AG08395 (cell line): ENCODE results near the gene ARL16.

ENCODE experiments used
- DNase-seq: peaks from one replicate; pipeline ENCODE4 v3.0.0; 2012; ENCODE audit warnings: mixed read lengths, low spot score

ARL16 gene

DNA sequence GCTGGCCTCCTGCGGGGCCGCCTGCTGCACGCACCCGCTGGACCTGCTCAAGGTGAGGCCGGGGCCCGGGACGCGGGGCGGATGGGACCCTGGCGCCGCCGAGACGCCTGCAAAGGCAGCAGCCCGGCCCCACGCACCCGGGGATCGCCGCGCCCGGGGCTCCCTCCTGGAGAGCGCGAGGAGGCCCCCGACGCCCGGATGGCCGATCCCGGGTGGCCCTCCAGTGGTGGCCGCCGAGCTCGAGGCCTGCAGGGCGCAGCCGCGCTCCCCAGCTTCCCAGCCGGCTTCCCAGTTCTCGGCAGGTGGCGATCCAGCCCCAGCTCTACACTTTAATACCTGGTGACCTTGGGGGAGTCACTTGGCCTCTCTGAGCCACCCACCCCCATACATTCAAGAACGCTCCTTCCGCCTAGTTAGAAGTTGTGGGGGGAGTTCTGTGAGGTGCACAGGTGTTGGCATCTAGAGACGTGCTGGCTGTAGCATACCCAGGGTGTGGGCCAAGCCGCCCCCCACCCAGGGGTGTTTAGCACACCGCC is 28.9 kb upstream of the ARL16 start:
- peak; percentile 67 for DNase-seq

DNA sequence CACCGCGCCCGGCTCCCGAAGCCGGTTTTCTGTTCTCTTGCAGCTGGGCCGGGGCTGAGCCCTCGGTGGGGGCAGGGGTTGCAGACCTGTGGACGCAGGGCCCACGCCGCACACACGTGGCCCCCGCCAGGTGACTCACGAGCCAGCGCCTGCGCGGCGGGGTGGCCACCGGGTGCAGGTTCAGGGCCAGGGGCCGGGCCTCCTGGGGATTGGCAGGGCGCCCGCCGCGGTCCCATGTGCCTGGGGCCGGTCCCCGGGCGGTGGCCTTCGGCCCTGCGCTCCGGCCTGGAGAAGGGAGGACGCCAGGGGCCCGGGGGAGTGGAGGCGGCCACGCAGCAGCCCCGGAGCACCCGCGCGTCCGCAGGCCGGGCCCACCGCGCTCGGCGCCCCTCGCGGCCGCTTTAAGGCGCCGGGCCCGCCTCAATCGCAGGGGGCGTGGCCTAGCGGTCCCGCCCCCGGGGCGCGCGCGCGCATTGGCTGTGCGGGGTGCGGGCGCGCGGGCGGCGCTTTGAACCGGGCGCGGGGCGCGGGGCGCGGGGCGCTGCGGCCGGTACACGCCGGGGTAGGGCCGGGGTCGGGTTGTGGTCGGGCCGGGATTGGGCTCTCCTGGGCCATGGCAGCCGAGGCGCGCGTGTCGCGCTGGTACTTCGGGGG is 28.3 kb upstream of the ARL16 start, which contains the start of gene SLC25A10:
SLC25A10 (plus strand) TSS at position 471 of the 654 bp plus-strand sequence; CDS start at position 614, 143 bp downstream.
- peak; percentile 91 for DNase-seq

DNA sequence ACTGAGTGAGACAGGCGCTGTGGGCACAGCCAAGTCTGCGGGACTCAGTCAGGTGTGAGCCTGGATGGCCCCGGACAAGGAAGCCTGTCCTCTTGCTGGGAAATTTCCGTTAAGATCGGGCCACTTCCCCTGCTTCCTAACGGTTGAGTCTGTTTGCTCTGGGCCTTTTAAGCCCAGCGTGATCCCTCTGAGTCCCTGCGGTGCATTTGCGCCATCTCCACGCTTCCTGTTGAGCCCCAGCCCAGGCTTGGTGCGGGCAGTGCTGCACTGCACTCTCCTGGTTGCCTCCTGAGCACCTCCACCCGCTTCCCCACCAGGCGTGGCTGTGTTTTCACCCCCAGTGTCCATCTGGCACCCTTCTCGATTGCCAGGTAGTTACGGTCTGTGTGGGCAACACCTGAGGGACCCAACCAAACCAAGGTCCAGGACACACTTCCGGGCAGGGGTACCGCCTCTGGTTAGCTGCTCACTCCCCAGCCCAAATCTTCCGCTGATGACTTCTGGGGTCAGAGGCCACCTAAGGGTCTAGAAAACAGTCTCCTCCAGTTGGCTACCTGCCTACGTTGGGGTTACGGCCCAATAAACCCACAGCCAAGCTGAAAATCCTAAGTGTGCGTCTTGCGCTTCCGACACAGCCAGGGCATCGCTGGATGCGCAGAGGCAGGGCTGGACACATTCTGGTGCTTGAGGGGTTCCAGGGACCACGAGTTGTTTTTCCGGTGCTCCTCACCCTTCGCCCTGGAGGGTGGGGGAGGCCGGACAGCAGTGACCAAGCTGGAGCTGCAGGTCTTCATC is 27.1 kb upstream of the ARL16 start:
- no peak for DNase-seq

DNA sequence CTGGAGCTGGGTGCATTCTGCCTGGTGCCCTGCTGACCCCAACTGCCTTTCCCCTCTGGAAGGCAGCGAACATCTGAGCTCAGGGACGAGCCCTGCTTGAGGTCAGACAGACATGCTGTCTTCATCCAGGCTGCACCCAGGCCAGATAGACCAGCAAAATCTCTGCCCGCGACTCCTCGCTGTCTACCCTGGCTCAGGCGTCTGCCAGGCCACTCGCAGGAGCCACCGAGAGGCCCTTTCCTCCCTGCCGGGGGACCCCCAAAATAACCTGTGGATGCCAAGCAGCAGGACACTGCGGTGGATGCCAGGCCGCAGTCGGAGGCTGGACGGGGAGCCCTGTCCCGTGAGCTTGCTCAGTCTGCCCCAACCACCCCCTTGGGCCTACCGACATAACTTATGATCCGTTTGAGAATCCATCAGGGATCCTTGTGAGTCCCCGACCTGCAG is 25.2 kb upstream of the ARL16 start:
- no peak for DNase-seq

DNA sequence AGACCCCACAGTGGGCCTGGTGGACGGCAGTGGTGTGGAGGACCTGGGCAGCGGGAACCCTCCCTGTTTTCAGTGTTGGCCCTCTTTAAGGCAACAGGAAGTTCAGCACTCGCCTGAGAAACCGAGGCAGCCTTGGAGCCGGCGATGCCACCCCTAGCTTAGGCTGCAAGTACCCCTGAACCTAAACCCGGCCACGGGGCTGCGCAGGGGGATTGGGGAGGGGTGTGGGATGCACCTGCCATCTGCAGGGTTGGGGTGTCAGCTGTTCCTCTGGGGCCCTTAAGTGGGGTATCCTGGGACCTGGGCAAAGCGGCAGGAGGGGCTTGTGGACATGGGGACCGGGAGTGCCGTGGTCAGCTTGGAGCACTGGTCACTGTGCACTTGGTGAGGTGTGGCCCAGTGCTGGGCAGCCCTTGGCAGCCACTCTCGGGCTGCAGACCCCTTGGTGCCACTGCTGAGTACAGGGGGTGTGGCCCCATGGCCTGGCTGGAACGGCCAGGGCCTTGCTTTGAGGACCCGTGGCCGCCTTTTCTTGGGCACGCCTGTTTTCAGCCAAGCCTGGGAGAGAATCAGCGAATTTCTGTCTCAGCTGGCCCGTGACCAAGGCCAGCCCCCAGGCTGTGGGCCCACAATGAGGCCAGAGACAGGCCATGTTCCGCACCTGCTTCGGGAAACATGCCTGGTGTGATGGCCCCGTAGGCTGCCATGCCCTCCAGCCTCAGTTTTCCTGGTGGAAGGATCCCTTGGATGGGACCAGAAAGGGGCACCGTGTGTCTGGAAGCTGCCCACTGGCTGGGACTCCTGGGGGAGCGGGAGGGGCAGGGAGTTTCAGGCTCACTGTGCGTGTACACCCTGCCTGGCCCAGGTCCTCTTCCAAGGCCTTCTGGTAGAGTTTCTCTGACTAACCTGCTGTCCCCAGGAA is 24.4 kb upstream of the ARL16 start:
- DNase-seq = no peak

DNA sequence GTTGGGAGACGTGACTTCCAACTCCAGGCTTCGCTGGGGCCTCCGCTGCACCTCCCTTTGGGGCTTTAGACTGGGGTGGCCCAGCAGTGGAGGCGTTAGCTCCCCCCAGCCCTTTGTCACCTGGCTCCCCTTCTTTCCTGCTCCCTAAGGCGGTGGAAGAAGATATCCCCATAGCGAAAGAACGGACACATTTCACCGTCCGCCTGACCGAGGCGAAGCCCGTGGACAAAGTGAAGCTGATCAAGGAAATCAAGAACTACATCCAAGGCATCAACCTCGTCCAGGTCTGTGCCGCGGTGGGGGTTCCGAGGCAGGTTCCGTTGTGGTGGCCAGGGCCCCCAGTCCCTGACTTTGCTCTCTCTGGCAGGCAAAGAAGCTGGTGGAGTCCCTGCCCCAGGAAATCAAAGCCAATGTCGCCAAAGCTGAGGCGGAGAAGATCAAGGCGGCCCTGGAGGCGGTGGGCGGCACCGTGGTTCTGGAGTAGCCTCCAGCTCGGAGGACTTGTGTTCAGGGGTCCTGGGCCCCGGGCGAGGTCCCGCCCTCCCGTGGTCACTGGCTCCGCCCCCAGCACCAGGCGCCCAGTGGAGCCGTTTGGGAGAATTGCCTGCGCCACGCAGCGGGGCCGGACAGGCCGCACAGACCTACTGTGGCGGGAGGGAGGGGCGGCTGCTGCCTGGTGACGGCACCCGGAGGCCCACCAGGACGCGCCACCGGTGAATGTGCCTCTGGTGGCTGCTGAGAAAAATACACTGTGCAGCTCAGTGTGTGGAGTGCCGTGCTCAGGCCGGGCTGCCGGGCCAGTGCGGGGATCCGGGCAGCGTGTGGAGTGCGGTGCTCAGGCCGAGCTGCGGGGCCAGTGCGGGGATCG is 23.4 kb upstream of the ARL16 start:
- no peak for DNase-seq

DNA sequence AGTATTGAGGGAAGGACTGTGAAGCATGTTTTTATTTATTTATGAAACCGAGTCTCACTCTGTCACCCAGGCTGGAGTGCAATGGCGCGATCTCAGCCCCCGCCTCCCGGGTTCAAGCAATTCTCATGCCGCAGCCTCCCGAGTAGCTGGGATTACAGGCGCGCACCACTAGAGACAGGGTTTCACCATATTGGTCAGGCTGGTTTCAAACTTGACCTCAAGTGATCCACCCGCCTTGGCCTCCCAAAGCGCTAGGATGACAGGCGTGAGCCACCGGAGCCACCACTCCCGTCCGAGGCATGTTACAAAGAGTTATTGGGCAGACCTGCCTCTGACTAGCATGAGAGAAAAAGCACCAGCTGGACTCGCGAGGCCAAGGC is 22.6 kb upstream of the ARL16 start:
- DNase-seq = no peak

DNA sequence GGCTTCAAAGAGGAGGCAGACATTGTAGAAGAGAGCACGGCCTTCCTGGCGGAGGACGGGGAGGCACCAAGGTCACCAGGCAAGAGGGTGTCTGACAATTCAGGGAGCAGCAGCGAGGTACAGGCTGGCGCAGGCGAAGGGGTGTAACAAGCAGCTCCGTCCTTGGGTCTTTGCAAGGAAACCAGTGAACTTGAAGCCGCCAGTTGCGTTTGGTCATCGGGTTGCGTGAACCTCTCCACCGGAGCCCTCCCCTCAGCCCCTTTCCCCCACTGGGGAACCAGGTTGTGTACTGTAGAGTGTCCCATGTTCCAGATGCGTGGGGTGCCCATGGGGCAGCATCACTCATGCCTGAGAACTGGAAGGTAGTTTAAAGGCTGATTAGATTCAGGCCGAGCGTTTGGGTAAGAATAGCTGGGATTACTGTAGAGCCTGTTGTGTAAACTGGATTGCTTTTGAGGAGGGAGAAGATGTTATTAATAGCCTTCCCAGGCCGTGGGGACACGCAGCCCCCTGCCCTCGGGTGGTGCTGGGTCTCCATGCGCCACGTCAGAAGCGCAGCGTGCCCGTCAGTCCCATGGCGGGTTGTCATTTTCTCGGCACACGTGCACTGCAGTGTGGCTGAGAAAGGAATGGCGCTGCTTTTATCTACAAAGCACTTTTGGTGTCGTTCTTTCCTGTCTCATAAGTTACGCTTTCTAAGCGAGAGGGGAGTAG is 22.1 kb upstream of the ARL16 start:
- no peak for DNase-seq

DNA sequence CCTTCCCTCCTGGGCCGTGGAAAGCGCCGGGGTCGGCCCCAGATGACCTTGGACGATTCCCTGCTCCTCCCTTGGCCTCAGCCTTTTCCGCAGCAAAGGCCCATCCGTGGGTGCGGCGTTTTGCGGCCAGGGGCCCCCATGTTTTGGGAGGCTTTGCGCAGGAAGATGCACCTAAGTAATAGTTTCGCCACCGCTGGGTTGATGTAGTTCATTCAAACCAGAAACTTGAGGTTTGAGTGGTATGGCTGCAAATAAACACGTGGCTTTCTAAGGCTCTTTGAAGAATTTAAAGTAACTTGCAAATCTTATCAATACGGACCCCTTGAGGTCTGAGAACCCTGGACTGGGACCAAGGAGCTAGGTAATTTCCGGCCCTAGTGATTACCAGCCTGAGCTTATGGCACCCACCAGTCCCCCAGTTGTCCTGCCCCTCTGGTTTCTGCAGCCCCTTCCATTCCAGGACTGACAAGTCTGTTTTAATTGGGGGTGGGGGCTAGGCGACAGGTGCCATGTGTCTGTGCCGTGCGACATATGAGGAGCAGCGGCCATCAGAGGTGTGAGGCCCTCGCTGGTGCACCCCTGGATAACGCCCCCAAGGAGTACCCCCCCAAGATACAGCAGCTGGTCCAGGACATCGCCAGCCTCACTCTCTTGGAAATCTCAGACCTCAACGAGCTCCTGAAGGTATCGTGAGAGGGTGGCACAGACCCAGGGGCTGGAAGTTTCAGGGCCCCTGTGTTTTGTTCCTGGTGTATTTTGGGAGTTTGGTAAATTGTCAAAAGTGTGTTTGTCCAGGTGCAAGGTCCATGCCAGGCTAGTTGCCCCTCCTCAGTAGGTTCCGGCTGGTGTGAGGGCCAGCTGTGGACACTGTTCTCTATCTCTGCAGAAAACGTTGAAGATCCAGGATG is 20.4 kb upstream of the ARL16 start:
- no peak for DNase-seq

DNA sequence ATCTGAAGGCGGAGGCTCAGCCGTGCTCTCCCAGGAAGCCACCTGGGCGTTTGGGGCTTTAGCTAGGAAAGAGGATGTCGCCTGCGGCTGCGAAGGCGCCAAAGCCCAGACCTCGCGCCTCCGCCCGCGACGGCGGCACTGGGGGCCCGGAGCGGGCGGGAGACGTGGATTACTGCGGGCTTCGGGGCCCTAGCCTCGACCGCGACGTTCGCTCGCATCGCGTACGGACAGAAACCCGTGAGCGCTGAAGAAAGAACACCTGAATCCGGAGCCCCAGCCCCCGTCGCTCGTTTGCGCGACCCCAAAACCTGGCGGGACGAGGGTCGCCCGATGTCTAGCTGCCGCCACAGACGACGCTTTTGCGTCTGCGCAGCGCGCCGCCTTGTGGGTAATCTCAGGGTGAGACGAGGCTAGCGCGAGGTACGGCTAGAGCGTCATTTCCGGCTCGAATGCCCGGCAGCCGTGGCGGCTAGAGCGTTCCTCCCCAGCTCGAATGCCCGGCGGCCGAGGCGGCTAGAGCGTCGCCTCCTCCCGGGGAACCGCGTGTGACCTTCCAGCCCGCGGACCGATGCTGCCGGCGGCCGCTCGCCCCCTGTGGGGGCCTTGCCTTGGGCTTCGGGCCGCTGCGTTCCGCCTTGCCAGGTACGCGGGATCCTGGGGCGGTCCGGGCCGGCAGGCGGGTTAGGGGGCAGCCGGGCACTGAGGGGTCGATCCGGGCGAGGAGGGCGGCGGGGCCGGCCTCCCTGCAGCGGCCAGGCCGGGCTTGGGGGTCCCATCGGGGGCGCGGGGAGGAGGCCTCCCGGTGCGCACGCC is 19.5 kb upstream of the ARL16 start, which contains the start of gene MRPL12:
MRPL12 (plus strand) TSS at position 434 of the 813 bp plus-strand sequence; CDS start at position 569, 135 bp downstream.
- DNase-seq = peak; percentile 97

DNA sequence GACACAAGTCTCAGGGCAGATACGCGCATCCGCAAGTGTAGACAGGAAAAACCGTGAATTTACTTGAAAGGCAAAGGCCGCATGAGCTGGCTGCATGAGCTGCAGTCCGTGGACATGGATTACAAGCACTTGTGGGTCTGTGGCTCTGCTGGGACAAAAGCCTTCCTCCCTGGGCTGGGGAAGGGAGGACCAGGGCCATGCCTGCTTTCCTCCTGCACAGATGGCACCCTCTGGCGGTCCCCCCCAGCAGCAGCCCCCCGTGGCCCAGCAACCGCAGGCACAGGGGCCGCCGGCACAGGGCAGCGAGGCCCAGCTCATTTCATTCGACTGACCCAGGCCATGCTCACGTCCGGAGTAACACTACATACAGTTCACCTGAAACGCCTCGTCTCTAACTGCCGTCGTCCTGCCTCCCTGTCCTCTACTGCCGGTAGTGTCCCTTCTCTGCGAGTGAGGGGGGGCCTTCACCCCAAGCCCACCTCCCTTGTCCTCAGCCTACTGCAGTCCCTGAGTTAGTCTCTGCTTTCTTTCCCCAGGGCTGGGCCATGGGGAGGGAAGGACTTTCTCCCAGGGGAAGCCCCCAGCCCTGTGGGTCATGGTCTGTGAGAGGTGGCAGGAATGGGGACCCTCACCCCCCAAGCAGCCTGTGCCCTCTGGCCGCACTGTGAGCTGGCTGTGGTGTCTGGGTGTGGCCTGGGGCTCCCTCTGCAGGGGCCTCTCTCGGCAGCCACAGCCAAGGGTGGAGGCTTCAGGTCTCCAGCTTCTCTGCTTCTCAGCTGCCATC is 17.9 kb upstream of the ARL16 start:
- DNase-seq = no peak

DNA sequence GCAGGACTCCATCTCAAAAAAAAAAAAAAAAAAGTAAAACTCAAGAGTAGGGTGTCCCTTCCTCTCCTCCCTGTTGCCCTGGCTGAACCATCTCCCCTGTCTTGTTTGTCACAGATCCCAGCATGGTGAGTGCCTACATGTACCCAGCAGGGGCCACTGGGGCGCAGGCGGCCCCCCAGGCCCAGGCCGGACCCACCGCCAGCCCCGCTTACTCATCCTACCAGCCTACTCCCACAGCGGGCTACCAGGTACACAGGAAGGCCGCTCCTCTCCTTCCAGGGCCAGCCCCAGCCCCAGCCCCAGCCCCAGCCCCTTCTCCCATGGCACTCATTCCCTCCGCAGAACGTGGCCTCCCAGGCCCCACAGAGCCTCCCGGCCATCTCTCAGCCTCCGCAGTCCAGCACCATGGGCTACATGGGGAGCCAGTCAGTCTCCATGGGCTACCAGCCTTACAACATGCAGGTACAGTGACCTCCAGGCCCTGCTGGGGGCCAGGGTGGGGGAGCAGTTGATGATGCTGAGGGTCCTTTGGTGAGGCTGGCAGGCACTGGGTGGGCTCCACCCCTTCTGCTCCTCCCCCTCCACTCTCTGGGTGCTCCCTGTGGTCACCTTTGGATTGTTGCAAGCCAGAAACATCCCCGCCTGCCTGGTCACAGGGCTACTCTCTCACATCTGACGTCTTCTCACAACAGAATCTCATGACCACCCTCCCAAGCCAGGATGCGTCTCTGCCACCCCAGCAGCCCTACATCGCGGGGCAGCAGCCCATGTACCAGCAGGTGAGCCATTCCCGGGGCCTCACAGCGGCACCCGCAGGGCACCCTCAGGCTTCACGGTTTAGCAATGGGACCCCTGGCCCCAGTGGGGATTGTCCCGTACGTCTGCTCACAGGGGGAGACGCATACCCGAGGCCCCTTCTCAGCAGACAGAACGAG is 17.0 kb upstream of the ARL16 start:
- DNase-seq = no peak

DNA sequence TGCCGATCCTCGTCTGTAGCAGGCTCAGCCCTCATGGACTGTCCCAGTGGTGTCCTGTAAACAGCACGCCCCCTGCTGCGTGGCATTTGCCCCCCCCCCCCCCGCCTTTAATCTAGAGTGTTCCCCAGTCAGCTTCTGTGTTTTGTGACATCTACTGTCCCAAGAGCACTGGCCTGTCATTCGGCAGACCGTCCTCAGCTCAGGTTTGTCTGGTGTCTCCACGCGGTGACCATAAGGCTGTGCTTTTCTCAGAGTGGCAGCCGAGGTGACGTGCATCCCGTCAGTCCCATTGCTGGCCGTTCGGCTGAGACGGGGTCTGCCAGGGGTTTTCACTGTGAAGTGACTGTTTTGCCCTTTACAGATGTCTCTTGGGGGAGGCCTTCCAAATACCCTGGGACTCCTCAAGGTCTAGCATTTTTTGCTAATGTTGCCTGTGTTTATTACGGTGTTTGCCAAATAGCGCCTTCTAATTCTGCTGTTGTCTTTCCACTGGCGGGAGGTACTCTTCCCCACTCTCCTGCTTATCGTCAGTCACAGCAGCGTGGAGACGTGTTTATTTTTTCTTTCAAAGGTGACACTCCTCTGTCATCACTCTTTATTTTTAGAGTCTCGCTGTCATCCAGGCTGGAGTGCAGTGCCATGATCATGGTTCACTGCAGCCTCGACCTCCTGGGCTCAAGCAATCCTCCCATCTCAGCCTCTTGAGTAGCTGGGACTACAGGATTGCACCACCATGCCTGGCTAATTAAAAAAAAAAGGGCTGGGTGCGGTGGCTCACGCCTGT is 13.9 kb upstream of the ARL16 start:
- no peak for DNase-seq

DNA sequence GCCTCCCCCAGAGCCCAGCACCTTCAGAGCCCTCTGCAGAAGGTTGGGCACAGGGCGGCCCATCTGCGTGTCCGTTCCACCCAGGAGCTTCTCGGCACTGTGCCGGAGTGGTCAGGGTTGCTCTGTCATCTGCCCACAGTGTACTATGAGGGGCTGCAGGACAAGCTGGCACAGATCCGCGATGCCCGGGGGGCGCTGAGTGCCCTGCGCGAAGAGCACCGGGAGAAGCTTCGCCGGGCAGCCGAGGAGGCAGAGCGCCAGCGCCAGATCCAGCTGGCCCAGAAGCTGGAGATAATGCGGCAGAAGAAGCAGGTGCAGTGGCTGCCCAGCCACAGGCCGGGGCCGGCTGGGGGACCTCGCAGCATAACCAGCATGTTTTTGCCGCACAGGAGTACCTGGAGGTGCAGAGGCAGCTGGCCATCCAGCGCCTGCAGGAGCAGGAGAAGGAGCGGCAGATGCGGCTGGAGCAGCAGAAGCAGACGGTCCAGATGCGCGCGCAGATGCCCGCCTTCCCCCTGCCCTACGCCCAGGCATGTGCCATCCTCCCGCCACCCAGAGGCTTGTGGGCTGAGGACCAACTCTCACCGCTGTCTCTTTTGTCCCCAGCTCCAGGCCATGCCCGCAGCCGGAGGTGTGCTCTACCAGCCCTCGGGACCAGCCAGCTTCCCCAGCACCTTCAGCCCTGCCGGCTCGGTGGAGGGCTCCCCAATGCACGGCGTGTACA is 12.8 kb upstream of the ARL16 start:
- DNase-seq = no peak

DNA sequence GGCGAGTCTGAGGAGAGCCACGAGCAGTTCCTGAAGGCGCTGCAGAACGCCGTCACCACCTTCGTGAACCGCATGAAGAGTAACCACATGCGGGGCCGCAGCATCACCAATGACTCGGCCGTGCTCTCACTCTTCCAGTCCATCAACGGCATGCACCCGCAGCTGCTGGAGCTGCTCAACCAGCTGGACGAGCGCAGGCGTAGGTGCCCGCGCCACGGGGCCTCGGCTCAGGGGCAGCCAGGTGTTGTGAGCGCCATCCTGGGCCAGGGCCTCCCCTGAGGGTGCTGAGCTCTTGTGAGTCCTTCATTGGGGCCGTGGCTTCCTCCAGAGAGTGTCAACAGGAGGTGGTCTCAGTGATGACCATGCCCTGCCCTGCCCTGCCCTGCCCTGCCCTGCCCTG is 12.2 kb upstream of the ARL16 start:
- no peak for DNase-seq
